ENCODE measurements around the gene RALGPS1.

DNA sequence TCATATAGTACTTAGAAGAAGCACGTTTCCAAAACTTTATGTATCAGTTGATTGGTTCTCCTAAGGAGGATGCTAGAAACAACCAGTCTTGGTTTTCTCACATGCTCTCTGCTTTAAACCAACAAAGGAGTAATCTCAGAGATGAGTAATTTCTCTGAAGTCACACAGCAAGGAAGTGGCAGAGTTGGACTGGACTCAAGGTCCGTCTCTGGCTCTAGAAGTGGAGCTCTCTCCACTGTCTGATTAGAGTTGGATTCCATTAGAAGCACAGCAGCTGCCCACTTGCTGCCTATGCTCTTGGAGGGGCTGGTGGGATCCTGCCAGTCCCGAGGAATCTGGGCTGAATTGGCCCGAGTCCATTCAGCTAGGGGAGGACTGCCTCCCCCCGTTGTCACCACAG lies 21.0 kb downstream of the RALGPS1 start:
- TF ChIP-seq CTCF (conservative IDR thresholded peaks at IDR 0.05) (no peak), ZFX (IDR thresholded peaks at IDR 0.05) (no peak)
